ENCODE results near the gene DISC1. TPM values are rescaled to one million over a fixed set of nuclear protein-coding genes. Genes with fewer than 3 reads are reported as not detected.
A peak's percentile ranks its signal among the peaks of the same experiment; 100 is the strongest.

The DISC1 gene
- total and polyA plus RNA-seq, 2 donors (not counting 1 experiment from before 2014, with no cell fraction given): 2.0 to 4.3 TPM

GRCh38 chr1:231776010-231776756, 149.6 kb downstream of the DISC1 start:
- Histone ChIP-seq H3K79me2 (ENCODE audit: control insufficient read depth, insufficient read depth, low read length) (no peaks in the 10 kb centered on the region), H2AFZ (ENCODE audit: low read length) (no peak overlapping the region), H3K9ac (ENCODE audit: insufficient read depth, low read length) (no peak overlapping the region), H3K27me3 (ENCODE audit: control insufficient read depth, insufficient read depth, low read length) (no peaks in the 10 kb centered on the region), H3K27ac (ENCODE audit: insufficient read depth, low read length) (no peak overlapping the region), H3K4me3 (replicated peaks in 1 of 4; ENCODE audit: control extremely low read depth in 1 of 4, insufficient read depth in 1 of 4, low read depth in 3 of 4, low read length in 4 of 4) (no peak overlapping the region), H3K36me3 (ENCODE audit: control insufficient read depth, insufficient read depth, low read length) (no peaks in the 10 kb centered on the region), H3K4me2 (ENCODE audit: extremely low read depth, insufficient read depth, low read length) (no peak overlapping the region), H3K4me1 (ENCODE audit: control insufficient read depth, extremely low read depth, insufficient read depth, low read length) (no peaks in the 10 kb centered on the region), H4K20me1 (ENCODE audit: control insufficient read depth, extremely low read depth, insufficient read depth, low read length) (no peaks in the 10 kb centered on the region), H3K9me3 (ENCODE audit: control insufficient read depth, insufficient read depth, low read depth, low read length) (no peaks in the 10 kb centered on the region)
- peak; percentile 29 to 94 for DNase-seq (ENCODE audit: low read depth in 2 of 2)
- TF ChIP-seq EZH2 (IDR thresholded peaks at IDR 0.05; ENCODE audit: low read length, missing control alignments) (no peak), CTCF (conservative IDR thresholded peaks at IDR 0.05 in 1 of 2, IDR thresholded peaks at IDR 0.05 in 1 of 2; ENCODE audit: low read depth in 1 of 2, low read length in 2 of 2) (no peak)

DNA sequence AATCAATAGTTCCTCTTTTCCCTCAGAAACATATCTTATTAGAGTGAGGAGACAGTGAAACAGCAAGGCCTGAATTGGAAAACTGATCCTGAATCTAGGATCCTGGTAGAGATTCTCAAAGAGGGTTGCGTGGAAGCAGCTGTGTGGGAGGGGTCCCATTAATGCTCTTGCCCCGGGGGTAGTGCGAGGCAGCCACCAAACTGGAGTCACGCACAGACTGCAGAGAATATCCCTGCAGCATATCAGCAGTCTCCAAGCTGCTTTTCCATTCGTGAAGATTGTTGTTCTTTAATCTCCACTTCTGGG, 150.1 kb downstream of the DISC1 start:
- TF ChIP-seq EZH2 (IDR thresholded peaks at IDR 0.05; ENCODE audit: low read length, missing control alignments): no peak
- TF ChIP-seq CTCF (conservative IDR thresholded peaks at IDR 0.05 in 1 of 2, IDR thresholded peaks at IDR 0.05 in 1 of 2; ENCODE audit: low read depth in 1 of 2, low read length in 2 of 2): no peak
- H3K79me2 ChIP-seq (ENCODE audit: control insufficient read depth, insufficient read depth, low read length): no peaks in the 10 kb centered on the region
- H3K4me2 ChIP-seq (ENCODE audit: extremely low read depth, insufficient read depth, low read length): no peak overlapping the region
- DNase-seq (ENCODE audit: low read depth in 2 of 2): no peak
- no peak overlapping the region for H3K27ac ChIP-seq (ENCODE audit: insufficient read depth, low read length)
- H3K27me3 ChIP-seq (ENCODE audit: control insufficient read depth, insufficient read depth, low read length): no peaks in the 10 kb centered on the region
- H3K9ac ChIP-seq (ENCODE audit: insufficient read depth, low read length): no peak overlapping the region
- H3K4me1 ChIP-seq (ENCODE audit: control insufficient read depth, extremely low read depth, insufficient read depth, low read length): no peaks in the 10 kb centered on the region
- no peaks in the 10 kb centered on the region for H4K20me1 ChIP-seq (ENCODE audit: control insufficient read depth, extremely low read depth, insufficient read depth, low read length)
- H3K9me3 ChIP-seq (ENCODE audit: control insufficient read depth, insufficient read depth, low read depth, low read length): no peaks in the 10 kb centered on the region
- no peak overlapping the region for H3K4me3 ChIP-seq (replicated peaks in 1 of 4; ENCODE audit: control extremely low read depth in 1 of 4, insufficient read depth in 1 of 4, low read depth in 3 of 4, low read length in 4 of 4)
- H3K36me3 ChIP-seq (ENCODE audit: control insufficient read depth, insufficient read depth, low read length): no peaks in the 10 kb centered on the region
- no peak overlapping the region for H2AFZ ChIP-seq (ENCODE audit: low read length)

DNA sequence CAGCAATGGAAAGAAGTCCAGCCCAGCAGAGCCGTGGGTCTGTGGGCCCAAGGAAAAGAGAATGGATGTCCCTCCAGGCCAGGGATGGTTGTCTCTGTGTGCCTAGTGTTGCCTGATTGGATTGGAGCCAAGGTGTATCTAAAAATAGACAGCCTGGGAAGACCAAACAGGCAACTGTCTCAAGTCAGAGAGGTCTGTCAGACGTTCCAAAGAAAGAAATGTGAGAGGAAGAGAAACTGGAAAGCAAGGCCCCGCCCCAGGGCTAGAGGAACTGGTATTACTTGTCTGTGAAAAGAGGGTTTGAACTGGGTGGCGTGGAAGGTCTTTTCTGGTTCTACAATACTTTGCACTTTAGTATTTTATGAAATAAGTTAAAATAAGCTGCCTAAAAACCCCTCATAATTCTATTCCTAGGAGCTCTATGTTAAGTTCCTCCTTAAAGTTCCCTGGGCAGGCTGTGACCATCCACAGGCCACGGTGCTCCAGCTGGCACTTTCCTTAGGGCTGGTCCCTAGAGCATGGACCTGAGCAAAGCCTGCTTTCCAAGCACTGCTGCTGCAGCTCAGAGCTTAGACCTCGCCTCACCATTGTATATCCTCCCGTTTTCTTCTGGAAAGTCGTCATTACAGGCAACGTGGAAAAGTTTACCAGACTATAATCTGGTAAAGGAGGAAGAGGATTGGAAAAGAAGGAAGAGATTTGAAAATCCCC, 151.6 kb downstream of the DISC1 start:
- Histone ChIP-seq H3K79me2 (ENCODE audit: control insufficient read depth, insufficient read depth, low read length) (no peaks in the 10 kb centered on the region), H2AFZ (ENCODE audit: low read length) (no peak overlapping the region), H3K36me3 (ENCODE audit: control insufficient read depth, insufficient read depth, low read length) (no peaks in the 10 kb centered on the region), H3K4me1 (ENCODE audit: control insufficient read depth, extremely low read depth, insufficient read depth, low read length) (no peaks in the 10 kb centered on the region), H3K27me3 (ENCODE audit: control insufficient read depth, insufficient read depth, low read length) (no peaks in the 10 kb centered on the region), H3K4me3 (replicated peaks in 1 of 4; ENCODE audit: control extremely low read depth in 1 of 4, insufficient read depth in 1 of 4, low read depth in 3 of 4, low read length in 4 of 4) (no peak overlapping the region), H3K9me3 (ENCODE audit: control insufficient read depth, insufficient read depth, low read depth, low read length) (no peaks in the 10 kb centered on the region), H3K27ac (ENCODE audit: insufficient read depth, low read length) (no peak overlapping the region), H4K20me1 (ENCODE audit: control insufficient read depth, extremely low read depth, insufficient read depth, low read length) (no peaks in the 10 kb centered on the region), H3K9ac (ENCODE audit: insufficient read depth, low read length) (no peak overlapping the region), H3K4me2 (ENCODE audit: extremely low read depth, insufficient read depth, low read length) (no peak overlapping the region)
- peak; percentile 37 to 43 for DNase-seq (ENCODE audit: low read depth in 2 of 2)
- no peak for TF ChIP-seq EZH2 (IDR thresholded peaks at IDR 0.05; ENCODE audit: low read length, missing control alignments)
- no peak for TF ChIP-seq CTCF (conservative IDR thresholded peaks at IDR 0.05 in 1 of 2, IDR thresholded peaks at IDR 0.05 in 1 of 2; ENCODE audit: low read depth in 1 of 2, low read length in 2 of 2)

Measured in fibroblast of lung (primary cell).